SH-SY5Y (cell line): ENCODE data around the gene LARP4.

ENCODE experiments used
- GATA2 ChIP-seq: IDR thresholded peaks from 2 replicates; pipeline ENCODE4 v1.6.1; 2011; ENCODE audit warnings: mild to moderate bottlenecking, low read depth, low read length
- GATA3 ChIP-seq: IDR thresholded peaks from 2 replicates; pipeline ENCODE4 v1.6.1; 2011; ENCODE audit warnings: low read depth, mild to moderate bottlenecking, low read length, moderate library complexity

- TF ChIP-seq GATA3 (no peak), GATA2 (no peak)
Observed at GRCh38 chr12:50411051-50411660, 10.5 kb downstream of the LARP4 start.
